Muscle layer of colon (tissue), 2 donors: ENCODE results near the gene CDH11.

Experiments used
- H3K27ac ChIP-seq: one replicate; pipeline ENCODE4 v1.7.0; 2013; ENCODE audit warnings: low read depth, mild to moderate bottlenecking, low read length, moderate library complexity
- H3K27me3 ChIP-seq, 2 donors: one replicate each; pipeline ENCODE4 v1.7.0; 2013; ENCODE audit warnings: low read length in 2 of 2, mild to moderate bottlenecking in 2 of 2; ENCODE audit not compliant: insufficient read depth in 2 of 2, control insufficient read depth in 1 of 2
- H3K36me3 ChIP-seq: one replicate; pipeline ENCODE4 v1.7.0; 2013; ENCODE audit warnings: mild to moderate bottlenecking, low read length; ENCODE audit not compliant: insufficient read depth
- H3K4me1 ChIP-seq: one replicate; pipeline ENCODE4 v1.7.0; 2013; ENCODE audit warnings: mild to moderate bottlenecking, low read length; ENCODE audit not compliant: insufficient read depth
- H3K4me3 ChIP-seq, 2 donors: one replicate each; pipeline ENCODE4 v1.7.0; 2013; ENCODE audit warnings: low read length in 2 of 2, low read depth in 1 of 2, mild to moderate bottlenecking in 1 of 2, moderate library complexity in 1 of 2
- H3K9ac ChIP-seq: one replicate; pipeline ENCODE4 v1.7.0; 2013; ENCODE audit warnings: low read length
- H3K9me3 ChIP-seq: one replicate; pipeline ENCODE4 v1.7.0; 2013; ENCODE audit warnings: mild to moderate bottlenecking, low read length
- donor health status: abdominal sarcoma.
- donor health status: Adenocarcinoma of cecum.

Gene CDH11

GRCh38 chr16:64973171-64973570 lies 148.7 kb downstream of the CDH11 start:
- no peaks in the 10 kb centered on the region for H3K27me3 ChIP-seq
- no peaks in the 10 kb centered on the region for H3K4me1 ChIP-seq
- H3K36me3 ChIP-seq: peaks cover 8% of the 10 kb centered on the region
- H3K9ac ChIP-seq: no peak overlapping the region
- H3K27ac ChIP-seq: no peak overlapping the region
- no peak overlapping the region for H3K4me3 ChIP-seq
- H3K9me3 ChIP-seq: no peaks in the 10 kb centered on the region

DNA sequence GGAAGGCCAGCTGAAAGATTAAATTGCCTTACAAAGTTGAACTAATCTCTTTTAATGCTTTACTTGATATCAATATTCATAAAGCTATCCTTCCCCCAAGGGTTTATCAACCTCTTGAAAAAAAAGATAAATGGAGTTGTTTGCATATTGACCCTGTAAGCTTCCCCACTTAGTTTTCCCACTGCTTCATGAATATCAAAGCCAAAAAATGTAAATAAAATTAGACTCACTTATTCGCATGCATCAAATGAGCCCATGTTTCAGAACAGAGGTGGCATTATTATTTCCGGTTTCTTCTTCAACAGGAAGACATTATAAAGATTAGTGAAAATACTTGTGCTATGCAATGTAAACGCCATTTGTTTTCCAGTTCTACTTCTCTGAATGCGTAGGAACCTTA lies 150.7 kb downstream of the CDH11 start:
- H3K4me1 ChIP-seq: no peaks in the 10 kb centered on the region
- H3K9me3 ChIP-seq: no peaks in the 10 kb centered on the region
- H3K27ac ChIP-seq: no peak overlapping the region
- H3K36me3 ChIP-seq: peaks cover 13% of the 10 kb centered on the region
- no peak overlapping the region for H3K4me3 ChIP-seq
- no peak overlapping the region for H3K9ac ChIP-seq
- no peaks in the 10 kb centered on the region for H3K27me3 ChIP-seq

DNA sequence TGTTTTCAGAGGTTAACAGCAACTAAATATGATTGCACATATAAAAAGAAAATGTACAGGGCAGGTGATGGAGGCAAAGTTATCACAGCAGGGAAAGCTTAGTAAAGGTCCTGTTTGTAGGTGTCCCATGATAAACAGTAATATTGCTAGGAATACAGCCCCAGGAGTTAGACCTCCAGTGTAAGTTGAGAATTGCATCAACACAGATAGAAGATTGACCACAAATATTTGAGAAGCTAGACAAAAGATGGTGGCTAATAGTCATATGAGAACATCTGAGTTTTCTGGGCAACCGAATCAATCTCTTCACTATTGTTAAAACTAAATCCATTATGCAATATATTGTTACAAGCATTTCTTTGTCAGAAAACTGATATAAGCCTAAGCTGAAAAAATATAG lies 152.6 kb downstream of the CDH11 start:
- no peak overlapping the region for H3K27ac ChIP-seq
- H3K9me3 ChIP-seq: no peaks in the 10 kb centered on the region
- no peak overlapping the region for H3K9ac ChIP-seq
- H3K36me3 ChIP-seq: peaks cover 13% of the 10 kb centered on the region
- no peak overlapping the region for H3K4me3 ChIP-seq
- no peaks in the 10 kb centered on the region for H3K27me3 ChIP-seq
- no peaks in the 10 kb centered on the region for H3K4me1 ChIP-seq

DNA sequence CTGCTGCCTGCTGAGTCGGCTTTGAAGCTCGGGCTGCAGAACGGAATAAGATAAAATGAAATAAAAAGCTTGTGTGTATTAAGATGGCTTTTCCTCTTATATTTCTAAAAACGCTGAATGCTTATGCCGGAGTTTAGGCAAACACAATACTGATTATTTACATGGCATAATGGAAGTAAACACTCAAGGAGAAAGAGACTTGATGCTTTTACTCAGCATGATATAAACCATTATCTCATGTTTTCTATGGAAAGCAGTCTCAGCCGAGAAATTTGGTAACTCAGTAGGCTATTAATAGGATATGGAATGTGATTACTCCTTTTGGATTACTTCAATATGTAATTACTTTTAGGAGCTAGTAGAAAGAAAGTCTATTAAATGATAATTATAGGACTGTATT lies 153.3 kb downstream of the CDH11 start:
- Histone ChIP-seq H3K9me3 (no peaks in the 10 kb centered on the region), H3K4me1 (no peaks in the 10 kb centered on the region), H3K9ac (no peak overlapping the region)

GRCh38 chr16:64964126-64964540 lies 157.7 kb downstream of the CDH11 start:
- Histone ChIP-seq H3K4me1 (no peaks in the 10 kb centered on the region), H3K9ac (no peak overlapping the region), H3K9me3 (no peaks in the 10 kb centered on the region), H3K36me3 (peaks cover 4% of the 10 kb centered on the region), H3K27me3 (no peaks in the 10 kb centered on the region), H3K4me3 (no peak overlapping the region), H3K27ac (no peak overlapping the region)

More for the DNA sequence above, 153.3 kb downstream of the CDH11 start:
- H3K27ac ChIP-seq: no peak overlapping the region
- H3K4me3 ChIP-seq: no peak overlapping the region
- peaks cover 13% of the 10 kb centered on the region for H3K36me3 ChIP-seq
- H3K27me3 ChIP-seq: no peaks in the 10 kb centered on the region

DNA sequence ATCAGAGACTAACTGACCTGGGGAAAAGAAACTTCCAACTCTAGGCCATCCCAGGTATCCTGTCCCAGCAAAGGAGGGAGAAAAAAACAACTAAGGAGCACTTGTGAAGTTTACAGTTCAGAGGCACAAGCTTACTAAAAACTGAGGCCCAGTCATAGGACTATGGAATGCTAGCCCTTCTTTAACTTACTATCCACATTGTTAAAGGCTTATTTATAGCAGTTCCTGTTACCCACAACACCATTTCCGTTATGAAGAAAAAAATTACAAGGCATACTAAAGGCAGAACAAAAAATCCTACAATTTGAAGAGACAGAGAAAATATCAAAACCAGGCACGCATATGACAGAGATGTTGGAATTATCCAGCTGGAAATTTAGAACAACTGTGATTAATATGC lies 159.1 kb downstream of the CDH11 start:
- no peaks in the 10 kb centered on the region for H3K4me1 ChIP-seq
- H3K4me3 ChIP-seq: no peak overlapping the region
- peaks cover 4% of the 10 kb centered on the region for H3K36me3 ChIP-seq
- H3K9ac ChIP-seq: no peak overlapping the region
- no peak overlapping the region for H3K27ac ChIP-seq
- no peaks in the 10 kb centered on the region for H3K9me3 ChIP-seq
- no peaks in the 10 kb centered on the region for H3K27me3 ChIP-seq

- Histone ChIP-seq H3K9ac (no peak overlapping the region), H3K36me3 (no peaks in the 10 kb centered on the region), H3K27me3 (no peaks in the 10 kb centered on the region), H3K27ac (no peak overlapping the region), H3K9me3 (no peaks in the 10 kb centered on the region), H3K4me3 (no peak overlapping the region), H3K4me1 (peaks cover 3% of the 10 kb centered on the region)
Observed at GRCh38 chr16:64957246-64957645, 164.6 kb downstream of the CDH11 start.

- Histone ChIP-seq H3K27me3 (no peaks in the 10 kb centered on the region), H3K27ac (no peak overlapping the region), H3K9ac (no peak overlapping the region), H3K9me3 (no peaks in the 10 kb centered on the region), H3K4me3 (no peak overlapping the region), H3K36me3 (peaks cover 6% of the 10 kb centered on the region), H3K4me1 (peaks cover 3% of the 10 kb centered on the region)
Observed at GRCh38 chr16:64952177-64952576, 169.7 kb downstream of the CDH11 start.

GRCh38 chr16:64951193-64951592 lies 170.7 kb downstream of the CDH11 start:
- Histone ChIP-seq H3K9ac (no peak overlapping the region), H3K27me3 (no peaks in the 10 kb centered on the region), H3K36me3 (peaks cover 6% of the 10 kb centered on the region), H3K4me1 (no peaks in the 10 kb centered on the region), H3K27ac (no peak overlapping the region), H3K9me3 (no peaks in the 10 kb centered on the region), H3K4me3 (no peak overlapping the region)

- H3K27ac ChIP-seq: no peak overlapping the region
- H3K4me3 ChIP-seq: no peak overlapping the region
Observed at GRCh38 chr16:64950731-64951130, 171.1 kb downstream of the CDH11 start.

GRCh38 chr16:64950262-64950661 lies 171.6 kb downstream of the CDH11 start:
- no peak overlapping the region for H3K27ac ChIP-seq
- no peaks in the 10 kb centered on the region for H3K27me3 ChIP-seq
- no peaks in the 10 kb centered on the region for H3K4me1 ChIP-seq
- H3K9me3 ChIP-seq: no peaks in the 10 kb centered on the region
- no peak overlapping the region for H3K4me3 ChIP-seq
- no peak overlapping the region for H3K9ac ChIP-seq
- peaks cover 6% of the 10 kb centered on the region for H3K36me3 ChIP-seq

More at GRCh38 chr16:64950731-64951130, 171.1 kb downstream of the CDH11 start:
- Histone ChIP-seq H3K27me3 (no peaks in the 10 kb centered on the region), H3K9me3 (no peaks in the 10 kb centered on the region), H3K36me3 (peaks cover 6% of the 10 kb centered on the region), H3K4me1 (no peaks in the 10 kb centered on the region), H3K9ac (no peak overlapping the region)

DNA sequence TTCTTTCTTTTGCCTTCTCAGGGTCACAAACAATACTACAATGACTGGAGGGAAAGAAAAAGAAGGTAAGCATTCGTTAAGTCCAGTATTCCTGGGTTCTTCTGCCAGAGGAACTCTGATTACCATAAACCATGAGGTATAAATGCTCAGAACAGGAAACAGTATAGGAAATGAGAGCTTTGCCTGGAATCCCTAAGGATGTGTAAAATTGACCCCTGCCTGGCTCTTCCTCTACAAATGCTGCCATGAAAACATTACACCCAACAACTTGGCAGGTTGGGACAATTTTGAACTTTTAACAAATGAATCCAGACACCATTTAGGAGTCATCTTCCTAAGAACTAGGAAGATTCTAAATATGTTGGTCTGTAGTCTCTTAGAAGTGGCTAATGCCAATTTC lies 173.8 kb downstream of the CDH11 start:
- peaks cover 6% of the 10 kb centered on the region for H3K36me3 ChIP-seq
- H3K9ac ChIP-seq: no peak overlapping the region
- H3K27ac ChIP-seq: no peak overlapping the region

More for the DNA sequence above, 173.8 kb downstream of the CDH11 start:
- H3K4me3 ChIP-seq: no peak overlapping the region
- no peaks in the 10 kb centered on the region for H3K9me3 ChIP-seq
- no peaks in the 10 kb centered on the region for H3K4me1 ChIP-seq
- no peaks in the 10 kb centered on the region for H3K27me3 ChIP-seq
